ENCODE measurements around the gene SBF2.

The SBF2 gene

GRCh38 chr11:10293423-10294289, at the start of gene SBF2:
SBF2 (minus strand) TSS chr11:10294219; CDS start chr11:10294069, 150 bp downstream.
- DNase-seq: peak; percentile 92

DNA sequence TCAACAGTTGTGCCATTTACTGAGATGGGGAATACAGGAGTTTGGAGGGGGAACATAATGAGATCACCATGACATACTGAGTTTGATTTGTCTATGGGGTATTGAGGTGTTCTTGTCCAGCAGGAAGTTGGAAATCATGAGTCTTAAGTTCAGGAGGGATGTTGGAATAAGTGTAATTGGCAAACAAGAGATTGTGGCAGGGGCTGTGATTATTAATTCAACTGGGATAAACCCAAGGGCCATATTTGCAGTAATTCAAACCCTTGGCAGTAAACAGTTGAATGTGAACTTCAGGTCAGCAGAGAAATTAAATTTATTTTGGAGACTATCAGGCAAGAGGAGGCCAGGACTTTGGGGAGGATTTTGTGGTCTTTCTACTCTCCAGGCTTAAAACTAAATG, 44.3 kb upstream of the SBF2 start:
- DNase-seq: no peak

- DNase-seq: no peak
Measured at GRCh38 chr11:10333490-10333889, 39.5 kb upstream of the SBF2 start.

- DNase-seq: no peak
Measured at GRCh38 chr11:10331548-10332289, 37.7 kb upstream of the SBF2 start.

DNA sequence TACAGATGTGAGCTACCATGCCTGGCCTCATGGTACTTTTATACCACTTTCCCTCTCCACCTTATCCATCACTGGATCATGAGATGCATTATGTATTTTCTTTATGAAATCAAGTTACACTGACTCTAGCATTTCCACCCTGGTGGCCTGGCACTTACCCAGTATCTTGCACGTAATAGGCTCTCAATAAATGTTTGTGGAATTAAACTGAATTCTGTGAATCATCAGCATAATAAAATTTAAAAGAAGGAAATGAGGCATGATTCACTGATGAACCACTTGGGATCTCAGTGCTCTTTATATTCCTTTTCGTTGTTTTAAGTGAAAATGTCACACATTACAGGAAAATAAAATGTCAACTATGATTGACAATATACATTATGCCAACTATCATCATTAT, 35.9 kb upstream of the SBF2 start:
- DNase-seq: no peak

GRCh38 chr11:10329356-10329755, 35.3 kb upstream of the SBF2 start:
- DNase-seq: no peak

GRCh38 chr11:10328314-10329098, 34.5 kb upstream of the SBF2 start:
- peak; percentile 74 for DNase-seq

- no peak for DNase-seq
Measured at GRCh38 chr11:10327254-10327653, 33.2 kb upstream of the SBF2 start.

GRCh38 chr11:10326012-10326964, 32.3 kb upstream of the SBF2 start:
- no peak for DNase-seq

DNA sequence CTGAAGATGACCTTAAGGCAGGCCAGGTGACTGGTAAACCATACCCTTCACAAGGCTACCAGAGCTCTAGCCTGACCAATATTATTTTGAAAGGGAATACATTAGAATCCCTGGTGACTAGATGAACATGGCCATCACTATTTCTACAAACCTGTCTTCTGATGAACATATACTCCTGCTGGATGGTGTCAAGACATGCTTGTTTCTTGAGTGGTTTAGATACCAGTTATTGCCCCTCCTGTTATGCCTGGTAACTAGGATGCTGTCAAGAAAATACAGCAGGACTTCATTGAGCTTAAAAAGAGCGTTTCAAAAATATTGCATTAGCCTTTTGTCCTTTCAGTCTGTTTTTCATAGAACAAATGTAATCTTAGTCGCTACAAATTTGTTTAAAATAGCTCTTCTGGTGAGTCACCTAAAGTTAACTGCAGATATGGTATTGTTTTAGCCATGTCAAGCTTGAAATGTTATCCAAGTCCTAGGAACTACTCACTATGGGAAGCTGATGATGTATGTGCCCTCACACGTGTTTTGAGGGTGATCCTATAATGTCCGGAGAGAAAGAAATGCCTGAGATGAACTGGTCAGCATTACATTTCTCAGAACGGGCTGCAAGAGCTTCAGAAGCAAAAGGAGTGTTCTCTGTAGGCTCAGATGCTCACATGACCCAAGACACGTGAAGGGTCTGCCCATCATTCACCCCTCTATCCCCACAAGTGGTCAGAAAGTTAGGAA, 31.4 kb upstream of the SBF2 start:
- DNase-seq: no peak

DNA sequence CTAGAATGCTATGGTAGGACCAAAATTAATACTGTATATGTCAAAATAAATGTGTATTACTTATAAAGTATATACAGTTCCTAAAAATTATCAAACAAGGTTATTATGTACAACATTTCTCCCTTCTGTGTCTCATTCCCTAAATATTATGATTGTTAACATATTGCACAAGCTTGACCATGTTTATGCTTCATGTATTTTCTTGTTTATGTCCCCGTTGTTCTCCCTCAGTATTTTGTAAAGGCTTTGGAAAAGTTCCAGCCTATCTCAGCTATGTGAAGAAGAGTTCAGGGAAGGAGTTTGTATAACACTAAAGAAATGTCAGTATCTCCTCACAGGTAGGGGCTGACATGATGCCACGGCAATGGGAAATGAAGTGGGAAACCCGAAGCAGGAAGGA, 30.5 kb upstream of the SBF2 start:
- no peak for DNase-seq

DNA sequence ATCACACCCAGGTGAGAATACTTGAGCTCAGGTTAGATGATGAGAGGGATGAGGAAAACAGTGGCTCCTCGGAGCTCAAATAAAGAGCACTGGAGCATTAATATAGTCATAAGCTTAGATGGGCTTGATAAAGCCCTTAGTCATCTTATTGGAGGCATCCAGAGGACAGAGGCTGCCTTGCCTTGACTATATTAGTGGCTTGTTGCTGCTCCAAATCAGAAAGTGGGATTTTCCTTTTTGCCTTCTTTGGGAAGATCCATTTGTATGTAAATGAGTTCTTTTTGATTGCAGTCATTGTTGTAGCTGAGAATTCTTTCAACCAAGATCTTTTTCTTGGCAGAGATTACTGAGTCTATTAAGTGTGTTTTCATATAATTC, 29.8 kb upstream of the SBF2 start:
- no peak for DNase-seq

DNA sequence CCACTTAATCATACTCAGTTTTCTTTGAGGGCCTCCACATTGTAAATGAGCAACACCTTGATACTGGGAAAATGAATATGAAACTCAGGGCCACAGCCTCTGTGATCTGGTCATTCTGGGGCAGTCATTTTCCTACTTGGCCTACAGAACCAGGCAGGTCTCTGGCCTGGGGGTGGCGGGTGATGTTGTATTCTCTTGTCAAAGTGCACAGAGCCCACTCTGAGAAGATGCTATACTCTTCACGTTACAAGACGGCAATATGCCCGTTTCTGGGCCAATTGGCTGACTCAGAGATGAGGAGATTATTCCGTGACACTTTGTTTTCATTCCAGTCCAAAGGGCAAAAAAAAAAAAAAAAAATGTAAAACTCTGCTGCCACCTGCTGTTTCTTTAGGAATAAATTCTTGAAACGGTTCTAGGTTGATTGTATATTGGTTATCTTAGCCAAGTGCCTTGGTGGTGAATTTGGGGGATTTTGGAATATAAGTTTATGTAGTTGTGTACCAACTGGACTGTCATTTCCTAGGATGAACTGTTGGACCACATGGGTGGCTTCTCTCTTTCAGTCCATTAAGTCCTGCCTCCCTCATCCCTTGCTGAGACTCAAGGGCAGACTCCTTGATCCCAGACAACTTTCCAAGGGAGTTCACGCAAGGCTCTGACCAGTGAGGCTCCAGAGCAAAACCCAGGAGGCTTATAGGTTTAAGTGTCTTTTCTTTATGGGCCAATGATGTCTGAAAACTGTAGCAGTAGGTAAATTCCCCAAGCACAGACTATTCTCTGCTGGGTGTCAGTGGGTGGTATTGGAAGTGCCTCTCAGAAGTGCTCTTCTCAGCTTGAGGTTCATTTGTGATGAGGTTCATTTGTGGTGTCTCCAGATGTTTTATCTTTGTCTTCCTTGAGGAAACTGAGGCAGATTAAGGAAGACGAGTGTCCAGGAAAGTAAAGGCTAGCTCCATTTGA, 29.1 kb upstream of the SBF2 start:
- DNase-seq: peak; percentile 82

DNA sequence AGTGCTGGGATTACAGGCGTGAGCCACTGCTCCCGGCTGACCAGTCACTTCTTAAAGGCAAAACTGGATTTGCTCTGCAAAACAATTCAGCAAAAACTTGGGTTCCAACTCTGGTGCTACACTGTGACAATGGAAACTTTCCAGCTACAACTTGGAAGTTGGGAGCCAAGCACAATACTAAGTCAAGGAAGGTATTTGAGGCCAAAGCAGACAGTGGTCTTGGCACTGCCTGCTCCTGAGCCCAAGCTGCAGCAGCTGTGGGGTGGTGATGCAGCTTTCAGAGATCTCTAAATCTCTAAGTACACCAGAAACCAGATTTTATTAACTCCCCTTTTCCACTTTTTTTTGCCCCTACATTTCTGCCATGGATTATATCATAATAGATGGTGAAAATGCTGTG, 28.4 kb upstream of the SBF2 start:
- no peak for DNase-seq

DNA sequence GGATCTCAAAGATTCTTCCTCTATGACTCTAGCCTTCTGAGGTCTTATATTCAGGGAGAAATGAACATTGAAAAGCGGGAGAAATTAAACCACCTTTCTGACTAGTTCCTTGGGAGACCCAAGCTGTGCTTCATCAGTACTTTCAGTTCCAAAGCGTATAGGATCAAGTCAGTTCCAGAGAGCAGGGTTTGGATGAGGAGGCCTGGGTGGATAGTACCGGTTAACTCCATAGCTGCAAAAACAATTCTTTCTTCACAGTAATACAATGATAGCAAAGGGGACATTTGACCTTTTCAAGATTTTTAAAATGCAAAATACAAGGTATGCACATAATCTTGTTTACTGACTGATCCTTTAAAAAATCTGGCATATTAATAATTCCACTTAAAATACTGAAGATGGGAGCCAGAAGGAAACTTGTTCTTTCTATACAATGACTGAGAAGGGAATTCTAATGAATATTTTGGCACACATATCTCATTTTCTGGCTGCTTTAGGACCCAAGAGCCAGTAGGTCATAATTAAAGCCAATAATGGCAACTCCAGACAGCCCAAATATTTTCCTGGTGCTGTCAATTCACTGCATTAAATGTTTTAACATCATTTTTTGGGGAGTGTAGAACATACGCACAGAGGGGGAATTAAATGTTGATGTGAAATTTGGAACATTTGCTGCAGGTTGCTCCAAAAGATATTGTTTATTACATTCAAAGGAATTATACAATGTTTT, 26.9 kb upstream of the SBF2 start:
- no peak for DNase-seq

DNA sequence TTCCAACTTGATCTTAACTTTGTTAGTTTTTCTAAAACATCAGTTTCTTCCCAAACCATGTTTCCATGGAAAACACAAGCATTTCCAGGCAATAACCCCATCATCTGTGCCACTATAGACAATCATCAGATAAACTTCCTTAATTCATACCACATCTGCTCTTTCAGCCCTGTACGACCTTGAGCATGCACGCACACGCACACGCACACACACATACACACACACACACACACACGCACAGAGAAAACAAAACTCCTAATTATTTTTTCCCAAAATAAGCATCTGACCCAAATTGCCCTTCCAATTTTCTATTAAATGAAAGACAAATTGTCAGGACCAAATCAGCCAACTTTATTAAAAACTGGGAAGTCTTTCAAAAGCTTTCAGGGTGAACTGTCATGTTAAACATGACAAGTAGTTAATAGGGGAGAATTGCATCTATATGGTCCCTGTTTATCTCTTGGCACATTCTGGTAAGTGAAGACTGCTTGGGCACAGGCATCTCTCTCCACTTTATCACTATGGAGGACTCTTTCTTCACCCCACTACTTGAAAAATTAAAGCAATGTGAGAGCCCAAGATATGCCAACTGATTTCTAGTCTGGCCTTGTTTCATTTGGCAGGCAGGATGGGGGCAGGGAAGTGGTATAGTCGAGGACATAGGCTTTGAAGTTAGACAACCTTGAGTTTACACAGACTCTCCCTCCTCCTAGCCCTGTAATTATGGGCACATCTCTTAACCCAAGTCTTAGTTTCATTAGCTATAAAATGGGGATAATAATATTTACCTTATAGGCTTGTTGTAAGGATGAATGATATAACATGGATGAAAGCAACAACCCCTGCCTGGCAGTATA, 25.9 kb upstream of the SBF2 start:
- DNase-seq: no peak

DNA sequence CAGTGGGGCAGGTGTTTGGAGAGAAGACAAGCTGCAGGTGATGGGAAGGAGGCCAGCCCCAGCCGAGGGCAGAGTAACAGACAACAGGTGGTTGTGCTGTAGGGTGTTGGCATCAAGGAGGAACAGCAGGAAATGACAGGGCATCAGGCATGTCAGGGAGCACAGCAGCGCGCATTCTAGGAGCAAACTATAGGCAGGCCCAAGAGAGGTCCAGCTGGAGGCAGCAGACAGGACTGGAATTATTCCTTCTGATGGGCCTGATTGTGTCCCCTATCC, 24.4 kb upstream of the SBF2 start:
- no peak for DNase-seq

- no peak for DNase-seq
Measured at GRCh38 chr11:10317776-10318526, 23.9 kb upstream of the SBF2 start.

All from inflammatory macrophage treated with lipopolysaccharide for 4 hours (primary cell).